ENCODE data around the gene SLC27A6.

DNA sequence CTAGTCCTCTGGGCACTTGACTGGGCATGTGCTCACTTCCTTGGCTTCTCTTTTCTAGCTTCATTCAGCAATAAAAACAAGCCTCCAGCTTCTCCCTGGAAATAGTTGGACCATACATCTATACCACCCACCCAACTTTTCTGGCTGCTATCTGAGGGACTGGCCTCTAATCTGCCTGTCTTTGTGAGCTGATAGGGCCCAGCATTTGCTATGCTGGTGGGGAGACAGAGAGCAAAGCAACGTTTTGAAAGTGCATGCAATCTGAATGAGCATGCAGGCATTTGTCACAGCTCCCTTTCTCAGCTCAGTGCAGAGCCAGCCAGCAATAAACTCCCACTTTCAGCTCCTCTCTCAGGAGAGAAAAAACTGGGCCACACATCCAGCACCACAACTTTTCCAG, 78.6 kb downstream of the SLC27A6 start:
- TF ChIP-seq, protein P1, sequence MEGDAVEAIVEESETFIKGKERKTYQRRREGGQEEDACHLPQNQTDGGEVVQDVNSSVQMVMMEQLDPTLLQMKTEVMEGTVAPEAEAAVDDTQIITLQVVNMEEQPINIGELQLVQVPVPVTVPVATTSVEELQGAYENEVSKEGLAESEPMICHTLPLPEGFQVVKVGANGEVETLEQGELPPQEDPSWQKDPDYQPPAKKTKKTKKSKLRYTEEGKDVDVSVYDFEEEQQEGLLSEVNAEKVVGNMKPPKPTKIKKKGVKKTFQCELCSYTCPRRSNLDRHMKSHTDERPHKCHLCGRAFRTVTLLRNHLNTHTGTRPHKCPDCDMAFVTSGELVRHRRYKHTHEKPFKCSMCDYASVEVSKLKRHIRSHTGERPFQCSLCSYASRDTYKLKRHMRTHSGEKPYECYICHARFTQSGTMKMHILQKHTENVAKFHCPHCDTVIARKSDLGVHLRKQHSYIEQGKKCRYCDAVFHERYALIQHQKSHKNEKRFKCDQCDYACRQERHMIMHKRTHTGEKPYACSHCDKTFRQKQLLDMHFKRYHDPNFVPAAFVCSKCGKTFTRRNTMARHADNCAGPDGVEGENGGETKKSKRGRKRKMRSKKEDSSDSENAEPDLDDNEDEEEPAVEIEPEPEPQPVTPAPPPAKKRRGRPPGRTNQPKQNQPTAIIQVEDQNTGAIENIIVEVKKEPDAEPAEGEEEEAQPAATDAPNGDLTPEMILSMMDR (IDR thresholded peaks at IDR 0.05): no peak
- TF ChIP-seq POLR2A (IDR thresholded peaks at IDR 0.05): no peak

All from Peyer's patch (tissue), 4 donors.